NOMO-1 (cell line): ENCODE data around the gene SAG.
A peak's percentile ranks its signal among the peaks of the same experiment; 100 is the strongest.
"Not testable (repeated sequence)": the region's sequence is repeated elsewhere in the genome, so short reads cannot be mapped to it uniquely, and the experiment has no call there.

Experiments used
- DNase-seq, 2 experiments: peaks; one replicate each; lab custom pipeline; 2025; ENCODE audit not compliant: unreplicated experiment in 2 of 2; lab: John Stamatoyannopoulos, UW

Gene SAG

GRCh38 chr2:233328922-233329321 is 21.3 kb downstream of the SAG start:
- DNase-seq = no peak

GRCh38 chr2:233329489-233330135 is 22.0 kb downstream of the SAG start:
- no peak for DNase-seq

DNA sequence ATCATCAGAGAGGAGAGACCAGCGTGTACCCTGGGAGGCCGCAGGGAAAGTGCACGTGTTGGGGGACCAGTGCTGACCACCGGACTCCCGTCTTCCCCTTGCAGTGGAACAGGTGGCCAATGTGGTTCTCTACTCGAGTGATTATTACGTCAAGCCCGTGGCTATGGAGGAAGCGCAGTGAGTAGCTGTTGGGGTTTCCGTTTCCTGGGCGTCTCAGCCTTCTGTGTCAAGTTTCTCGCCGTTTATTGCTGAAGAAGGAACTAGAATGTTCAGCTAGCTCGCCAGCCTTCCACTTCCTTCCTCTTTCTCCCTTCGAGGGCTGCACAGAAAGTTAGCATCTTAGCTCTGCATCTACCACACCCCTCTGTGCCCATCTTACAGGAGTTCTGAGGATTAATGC is 23.9 kb downstream of the SAG start:
- DNase-seq = peak; percentile 94 to 100

DNA sequence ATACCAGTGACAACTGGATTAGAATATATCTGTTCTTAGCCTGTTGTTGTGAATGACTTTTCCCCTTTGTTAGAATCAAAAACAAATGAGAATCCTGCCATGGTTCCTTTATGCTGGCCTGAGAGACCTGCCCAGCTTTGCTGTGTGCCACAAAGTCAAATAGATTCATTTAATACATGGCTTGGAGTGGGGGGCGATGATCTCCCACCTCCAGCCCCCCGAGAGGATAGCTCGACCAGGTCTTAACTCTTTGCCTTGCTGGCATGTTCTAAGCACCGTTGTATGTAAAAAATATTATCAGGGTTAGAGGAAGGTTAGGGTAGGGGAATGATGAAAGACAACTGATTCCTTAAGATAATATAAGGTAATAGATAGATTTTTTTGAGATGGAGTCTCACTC is 24.5 kb downstream of the SAG start:
- DNase-seq = no peak

DNA sequence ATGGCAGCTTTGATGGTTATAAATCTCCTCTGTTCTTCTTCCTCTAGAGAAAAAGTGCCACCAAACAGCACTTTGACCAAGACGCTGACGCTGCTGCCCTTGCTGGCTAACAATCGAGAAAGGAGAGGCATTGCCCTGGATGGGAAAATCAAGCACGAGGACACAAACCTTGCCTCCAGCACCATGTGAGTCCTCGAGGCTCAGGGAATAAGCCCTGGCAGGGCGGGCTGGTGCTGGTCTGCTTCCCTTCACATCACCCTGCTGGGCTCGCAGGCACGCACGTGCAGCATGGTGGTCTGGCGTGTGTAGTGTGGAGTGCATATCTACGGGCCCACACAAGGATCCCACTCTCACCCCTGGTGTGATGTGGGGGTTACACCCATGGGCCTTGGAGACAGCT is 27.3 kb downstream of the SAG start:
- no peak for DNase-seq

DNA sequence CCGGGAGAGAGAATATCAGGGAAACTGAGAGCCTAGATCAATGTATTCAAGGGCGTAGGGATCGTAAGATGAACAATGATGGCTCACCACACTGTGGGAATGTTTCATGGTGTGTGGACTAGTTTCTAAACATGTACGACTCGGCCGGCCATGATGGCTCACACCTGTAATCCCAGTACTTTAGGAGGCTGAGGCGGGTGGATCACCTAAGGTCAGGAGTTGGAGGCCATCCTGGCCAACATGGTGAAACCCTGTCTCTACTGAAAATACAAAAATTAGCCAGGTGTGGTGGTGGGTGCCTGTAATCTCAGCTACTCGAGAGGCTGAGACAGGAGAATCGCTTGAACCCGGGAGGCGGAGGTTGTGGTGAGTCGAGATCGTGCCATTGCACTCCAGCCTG is 28.5 kb downstream of the SAG start:
- not testable (repeated sequence) for DNase-seq

DNA sequence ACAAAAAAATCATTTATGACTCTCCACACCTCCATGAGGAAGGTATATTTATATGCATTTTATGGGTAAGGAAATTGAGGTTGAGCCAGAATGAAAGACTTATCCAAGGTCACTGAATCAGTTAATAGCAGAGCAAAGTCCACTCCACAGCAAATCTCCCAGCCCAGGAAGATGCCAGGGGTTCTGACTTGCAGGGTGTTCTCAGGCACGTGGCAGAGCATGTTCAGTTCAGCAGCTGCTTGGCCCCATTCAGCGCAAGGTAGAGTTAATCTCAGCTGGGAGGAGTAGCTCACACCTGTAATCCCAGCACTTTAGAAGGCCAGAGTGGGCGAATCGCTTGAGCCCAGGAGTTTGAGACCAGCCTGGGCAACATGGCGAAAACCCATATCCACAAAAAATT is 28.9 kb downstream of the SAG start:
- no peak for DNase-seq

GRCh38 chr2:233338046-233338445 is 30.4 kb downstream of the SAG start:
- DNase-seq = no peak

- no peak for DNase-seq
These were observed 31.3 kb downstream of the SAG start for GRCh38 chr2:233338812-233339368.

DNA sequence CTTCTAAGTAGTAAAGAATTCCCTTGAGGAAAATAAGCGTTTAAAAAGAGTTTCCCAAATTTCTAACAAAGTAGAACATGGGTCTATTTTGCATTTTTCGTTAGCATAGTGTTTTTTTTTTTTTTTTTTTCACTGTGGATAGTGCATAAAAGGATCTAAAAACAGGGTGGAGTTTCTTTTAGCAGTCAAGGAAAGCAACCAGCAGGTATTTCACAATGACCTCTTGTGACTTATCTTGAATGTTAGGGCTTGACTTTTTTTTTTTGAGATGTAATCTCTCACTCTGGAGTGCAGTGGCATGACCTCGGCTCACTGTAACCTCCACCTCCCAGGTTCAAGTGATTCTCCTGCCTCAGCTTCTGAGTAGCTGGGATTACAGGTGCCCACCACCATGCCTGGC is 31.8 kb downstream of the SAG start:
- DNase-seq = peak; percentile 23 to 50

DNA sequence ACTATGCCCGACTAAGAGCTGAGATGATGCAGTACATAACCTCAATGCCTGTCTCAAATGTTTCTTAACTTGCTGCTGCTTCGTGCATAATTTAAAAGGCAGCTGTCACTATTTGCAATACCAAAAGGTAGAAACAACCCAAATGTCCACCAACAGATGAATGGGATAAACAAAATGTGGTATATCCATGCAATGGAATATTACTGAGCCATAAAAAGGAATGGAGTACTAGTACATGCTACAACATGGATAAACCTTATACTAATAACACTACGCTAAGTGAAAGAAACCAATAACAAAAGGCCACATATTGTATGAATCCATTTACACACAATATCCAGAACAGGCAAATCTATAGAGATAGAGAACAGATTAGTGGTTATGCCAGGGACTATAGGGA is 33.7 kb downstream of the SAG start:
- DNase-seq = no peak

- DNase-seq = no peak
These were observed 34.7 kb downstream of the SAG start for GRCh38 chr2:233342301-233342700.

GRCh38 chr2:233343171-233343705 is 35.6 kb downstream of the SAG start:
- no peak for DNase-seq

DNA sequence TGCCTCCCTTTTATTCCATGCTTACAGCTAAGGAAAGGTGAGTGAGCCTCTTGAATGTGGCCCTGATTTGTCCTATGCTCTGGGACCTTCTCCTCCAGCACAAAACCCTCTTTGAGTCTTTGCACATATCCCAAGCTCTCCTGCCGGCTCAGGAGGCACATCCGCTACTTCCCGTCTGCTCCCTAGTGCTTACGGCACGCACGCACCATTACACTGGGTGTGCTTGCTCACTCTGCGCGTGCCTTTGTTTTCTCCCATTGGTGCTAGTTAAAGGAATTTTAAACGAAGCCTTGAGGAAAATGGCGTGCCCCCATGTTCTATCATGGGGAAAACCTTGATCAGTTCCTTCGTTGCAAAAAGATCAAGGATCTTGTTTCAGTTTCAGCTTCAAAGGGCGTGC is 38.8 kb downstream of the SAG start:
- no peak for DNase-seq

DNA sequence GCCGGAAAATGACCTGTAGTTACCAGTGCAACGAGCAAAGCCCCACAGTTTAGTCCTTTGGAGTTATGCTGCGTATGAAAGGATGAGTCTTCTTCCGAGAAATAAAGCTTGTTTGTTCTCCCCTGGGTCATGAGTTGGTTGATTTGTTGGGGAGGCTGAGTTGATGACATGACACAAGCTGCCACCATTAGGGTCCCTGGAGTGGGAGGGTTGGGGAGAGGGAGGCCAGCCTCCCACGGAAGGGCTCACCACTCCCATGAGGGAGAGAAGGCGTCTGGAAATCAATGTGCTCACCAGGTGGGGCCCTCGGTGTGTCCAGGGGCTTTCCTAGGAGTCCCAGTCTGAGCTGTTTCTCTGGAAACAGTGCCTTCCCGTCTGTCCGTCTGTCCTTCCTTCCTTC is 39.3 kb downstream of the SAG start:
- DNase-seq = no peak

DNA sequence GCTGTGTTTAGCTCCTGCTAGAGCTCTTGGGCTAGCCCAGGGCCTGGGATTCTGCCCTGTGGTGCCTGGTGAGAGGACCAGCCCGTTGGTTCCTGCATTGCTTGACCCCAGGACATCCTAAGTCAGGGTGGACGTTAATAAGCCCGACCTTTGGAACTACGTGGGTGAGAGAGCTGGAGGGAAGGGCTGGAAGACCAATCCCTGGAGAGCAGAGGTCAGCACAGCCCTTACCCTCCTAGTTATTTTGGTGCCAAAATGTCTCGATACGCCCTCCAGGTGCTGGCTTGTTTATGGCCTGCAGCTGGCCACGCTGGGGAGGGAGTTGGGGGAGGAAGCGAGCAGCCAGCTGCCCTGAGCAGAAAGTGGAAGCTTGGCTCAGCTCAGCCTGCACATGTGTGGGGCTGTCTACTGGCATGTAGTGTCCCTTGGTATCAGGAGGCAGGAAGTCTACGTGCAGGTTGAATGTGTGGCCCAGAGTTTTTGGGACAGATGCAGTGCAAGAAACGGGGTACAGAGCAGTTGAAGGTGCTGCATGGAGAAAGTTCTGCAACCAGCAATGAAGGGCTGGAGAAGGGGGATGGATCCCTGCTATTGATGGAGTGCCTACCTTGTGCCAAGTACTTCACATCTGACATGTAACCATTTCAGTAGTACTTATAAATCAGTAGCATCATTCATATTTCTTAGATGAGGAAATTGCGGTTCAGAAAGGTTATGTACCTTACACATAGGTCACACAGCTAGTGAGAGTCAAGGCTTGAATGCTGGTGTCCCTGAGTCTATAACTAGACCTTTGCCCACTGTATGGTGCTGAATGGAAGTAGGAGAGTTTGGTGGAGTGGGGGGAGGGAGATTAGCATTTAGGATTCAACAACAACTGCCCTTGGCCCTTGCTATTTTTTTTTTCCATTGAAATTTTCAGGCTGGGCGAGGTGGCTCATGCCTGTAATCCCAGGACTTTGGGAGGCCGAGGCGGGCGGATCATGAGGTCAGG is 41.7 kb downstream of the SAG start:
- DNase-seq = peak; percentile 66 to 71

DNA sequence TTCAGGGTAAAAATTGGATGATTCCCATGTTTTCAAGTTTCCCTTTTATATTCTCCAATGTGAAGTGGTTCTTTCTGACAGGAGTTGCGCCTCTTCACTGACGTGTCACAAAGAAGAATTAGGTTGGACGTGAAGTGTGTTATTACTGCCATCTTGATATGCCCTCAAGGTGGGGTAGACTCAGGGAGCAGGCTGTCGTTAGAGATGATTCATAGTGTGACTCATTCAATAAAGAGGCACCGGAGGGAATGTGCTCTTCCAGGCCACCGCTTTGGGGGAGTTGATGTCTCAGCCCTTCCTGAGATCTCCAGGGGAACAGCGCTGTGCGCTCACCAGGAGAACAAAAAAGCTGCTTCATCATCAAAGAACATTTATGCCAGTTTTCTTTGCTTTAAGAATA is 43.1 kb downstream of the SAG start:
- DNase-seq = peak; percentile 37 to 63

DNA sequence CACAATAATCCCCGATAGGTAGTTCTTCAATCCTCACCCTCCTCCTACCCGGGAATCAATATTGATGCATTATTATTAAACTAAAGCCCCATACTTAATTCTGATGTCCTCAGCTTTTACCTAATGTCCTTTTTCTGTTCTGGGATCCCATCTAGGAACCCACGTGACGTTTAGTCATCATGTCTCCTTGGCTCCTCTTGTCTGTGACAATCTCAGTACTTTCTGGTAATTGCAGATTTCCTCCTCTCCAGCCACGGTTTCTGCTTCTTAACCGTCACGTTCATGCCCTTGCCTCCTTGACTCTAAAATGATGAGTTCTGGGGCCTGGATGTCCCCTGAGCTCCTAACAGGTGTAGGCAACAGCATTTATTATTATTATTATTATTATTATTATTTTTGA is 43.8 kb downstream of the SAG start:
- DNase-seq = peak; percentile 15 to 53

- DNase-seq = no peak
These were observed 44.7 kb downstream of the SAG start for GRCh38 chr2:233352141-233352842.

GRCh38 chr2:233353101-233353768 is 45.6 kb downstream of the SAG start:
- DNase-seq = no peak
